ENCODE measurements around the gene BMPR1A. TPM values are rescaled to one million over a fixed set of nuclear protein-coding genes. Genes with fewer than 3 reads are reported as not detected.

Gene BMPR1A
- total and polyA plus RNA-seq, 4 donors, result 3.8 to 66.2 (median 19.7) TPM

GRCh38 chr10:86770412-86770960, 14.1 kb downstream of the BMPR1A start:
- no peak overlapping the region for H3K4me3 ChIP-seq
- TF ChIP-seq CTCF (IDR thresholded peaks at IDR 0.05; ENCODE audit: control extremely low read depth, extremely low read depth), result no peak
- no peak overlapping the region for H3K9ac ChIP-seq (ENCODE audit: insufficient read depth in 1 of 2, low read length in 2 of 2)
- no peak for ATAC-seq (ENCODE audit: insufficient read depth, low FRiP score)
- DNase-seq, result no peak
- H3K27ac ChIP-seq (ENCODE audit: low read depth in 1 of 2, low read length in 1 of 2), result no peak overlapping the region
- WGBS, 2 donors, result 48 to 49% methylated on average over 2 of the region's 2 CpGs
- no peaks in the 10 kb centered on the region for H3K9me3 ChIP-seq (ENCODE audit: control insufficient read depth in 4 of 4, insufficient read depth in 3 of 4, low read length in 3 of 4)
- no peaks in the 10 kb centered on the region for H3K36me3 ChIP-seq (ENCODE audit: control insufficient read depth in 4 of 4, insufficient read depth in 4 of 4, low read length in 4 of 4)
- H3K4me1 ChIP-seq (ENCODE audit: control insufficient read depth in 5 of 5, insufficient read depth in 5 of 5, low read length in 5 of 5), result peaks cover 0 to 25% (median 12%) of the 10 kb centered on the region in 5 donors
- no peaks in the 10 kb centered on the region for H3K27me3 ChIP-seq (ENCODE audit: control insufficient read depth in 3 of 3, insufficient read depth in 3 of 3, low read length in 2 of 3)

GRCh38 chr10:86773498-86773897, 17.1 kb downstream of the BMPR1A start:
- Histone ChIP-seq H3K27ac (ENCODE audit: low read depth in 1 of 2, low read length in 1 of 2) (no peak overlapping the region), H3K4me3 (no peak overlapping the region), H3K27me3 (ENCODE audit: control insufficient read depth in 3 of 3, insufficient read depth in 3 of 3, low read length in 2 of 3) (no peaks in the 10 kb centered on the region), H3K9me3 (ENCODE audit: control insufficient read depth in 4 of 4, insufficient read depth in 3 of 4, low read length in 3 of 4) (no peaks in the 10 kb centered on the region), H3K36me3 (ENCODE audit: control insufficient read depth in 4 of 4, insufficient read depth in 4 of 4, low read length in 4 of 4) (no peaks in the 10 kb centered on the region), H3K4me1 (ENCODE audit: control insufficient read depth in 5 of 5, insufficient read depth in 5 of 5, low read length in 5 of 5) (peaks cover 0 to 25% (median 12%) of the 10 kb centered on the region in 5 donors), H3K9ac (ENCODE audit: insufficient read depth in 1 of 2, low read length in 2 of 2) (no peak overlapping the region)
- no peak for TF ChIP-seq CTCF (IDR thresholded peaks at IDR 0.05; ENCODE audit: control extremely low read depth, extremely low read depth)
- ATAC-seq (ENCODE audit: insufficient read depth, low FRiP score), result no peak
- peak in 2 of 3 donors; percentile 75 to 79 for DNase-seq
- 74 to 75% methylated on average over 6 of the region's 6 CpGs for WGBS, 2 donors

GRCh38 chr10:86775056-86775869, 18.8 kb downstream of the BMPR1A start:
- H3K9me3 ChIP-seq (ENCODE audit: control insufficient read depth in 4 of 4, insufficient read depth in 3 of 4, low read length in 3 of 4), result no peaks in the 10 kb centered on the region
- TF ChIP-seq CTCF (IDR thresholded peaks at IDR 0.05; ENCODE audit: control extremely low read depth, extremely low read depth), result no peak
- WGBS, 2 donors, result 45 to 53% methylated on average over 6 of the region's 6 CpGs
- ATAC-seq (ENCODE audit: insufficient read depth, low FRiP score) (no peak), DNase-seq (peak in 2 of 3 donors; percentile 49 to 50)
- no peak overlapping the region for H3K4me3 ChIP-seq
- H3K27ac ChIP-seq (ENCODE audit: low read depth in 1 of 2, low read length in 1 of 2), result no peak overlapping the region
- H3K9ac ChIP-seq (ENCODE audit: insufficient read depth in 1 of 2, low read length in 2 of 2), result no peak overlapping the region
- no peaks in the 10 kb centered on the region for H3K36me3 ChIP-seq (ENCODE audit: control insufficient read depth in 4 of 4, insufficient read depth in 4 of 4, low read length in 4 of 4)
- peaks cover 0 to 17% (median 5%) of the 10 kb centered on the region in 5 donors for H3K4me1 ChIP-seq (ENCODE audit: control insufficient read depth in 5 of 5, insufficient read depth in 5 of 5, low read length in 5 of 5)
- H3K27me3 ChIP-seq (ENCODE audit: control insufficient read depth in 3 of 3, insufficient read depth in 3 of 3, low read length in 2 of 3), result no peaks in the 10 kb centered on the region
